GM12878 (cell line): ENCODE measurements around the gene SRCAP. TPM values are rescaled to one million over a fixed set of nuclear protein-coding genes. Genes with fewer than 3 reads are reported as not detected.
A peak's percentile ranks its signal among the peaks of the same experiment; 100 is the strongest.

Experiments used
- ATAC-seq: fragments of 200-7000 bp; cut with Tn5 transposase; 3 replicates; pipeline ENCODE4 v1.9.1; 2020; ENCODE audit warnings: mild to moderate bottlenecking, moderate library complexity
- BruUV-seq: library from RNA; stranded (reverse); fragments of 400-500 nt; replicated peaks from 2 replicates; lab custom pipeline; 2021; lab: Mats Ljungman, UMichigan
- CTCF ChIA-PET: fragments of 300-600 bp; sonication (Branson Sonifier 250); formaldehyde crosslinking; extraction: SDS; loops from one replicate; lab custom pipeline; 2021; ENCODE audit warnings: inconsistent platforms; lab: Yijun Ruan, JAX
- POLR2A ChIA-PET: fragments of 350-600 bp; formaldehyde crosslinking; extraction: SDS; loops from one replicate; lab custom pipeline; 2021; ENCODE audit warnings: inconsistent platforms; lab: Charles Lee
- RAD21 ChIA-PET: fragments of 300-600 bp; sonication (Branson Sonifier 250); formaldehyde crosslinking; loops from one replicate; lab custom pipeline; 2023; ENCODE audit warnings: antibody characterized with exemption; ENCODE audit not compliant: unreplicated experiment; lab: Charles Lee
- SMC1A ChIA-PET: fragments of 300-600 bp; sonication (Branson Sonifier 250); formaldehyde crosslinking; loops from one replicate; lab custom pipeline; 2023; ENCODE audit not compliant: unreplicated experiment, uncharacterized antibody; lab: Charles Lee
- DNase-seq: peaks from one replicate; pipeline ENCODE4 v3.0.0-alpha.2; 2011; ENCODE audit warnings: low read depth, low spot score
- FAIRE-seq: peaks from 3 replicates; lab custom pipeline; 2011; peaks lifted over from hg19 to GRCh38; lab: Jason Lieb, UNC
- H2AFZ ChIP-seq: 2 replicates; pipeline ENCODE4 v1.6.0; 2011; ENCODE audit warnings: low read depth, low read length, control low read depth; ENCODE audit not compliant: control insufficient read depth
- H3K27ac ChIP-seq: 2 replicates; pipeline ENCODE4 v1.5.1; 2011; ENCODE audit warnings: control low read depth; ENCODE audit not compliant: control insufficient read depth, insufficient read depth
- H3K27me3 ChIP-seq, 2 experiments: replicated peaks in 1 of 2; 2 replicates each; pipeline versions ENCODE4 v1.6.0 to v1.6.1; 2011; ENCODE audit warnings: low read length in 1 of 2; ENCODE audit not compliant: control insufficient read depth in 2 of 2, insufficient read depth in 2 of 2
- H3K36me3 ChIP-seq, 2 experiments: 2 replicates each; pipeline ENCODE4 v1.5.1; 2011; ENCODE audit warnings: low read length in 1 of 2; ENCODE audit not compliant: control insufficient read depth in 2 of 2, insufficient read depth in 2 of 2
- H3K4me1 ChIP-seq: 2 replicates; pipeline ENCODE4 v1.6.1; 2011; ENCODE audit warnings: mild to moderate bottlenecking, low read length, moderate library complexity, mixed read lengths; ENCODE audit not compliant: control insufficient read depth, insufficient read depth
- H3K4me2 ChIP-seq: 2 replicates; pipeline ENCODE4 v1.6.0; 2011; ENCODE audit warnings: control low read depth; ENCODE audit not compliant: control insufficient read depth, insufficient read depth
- H3K4me3 ChIP-seq: fragments of 200-600 bp; sonication (generic); 2 replicates; pipeline ENCODE4 v1.5.1; 2016
- H3K79me2 ChIP-seq: 2 replicates; pipeline ENCODE4 v1.6.0; 2011; ENCODE audit warnings: low read length; ENCODE audit not compliant: control insufficient read depth, insufficient read depth
- H3K9ac ChIP-seq: 2 replicates; pipeline ENCODE4 v1.8.0; 2011; ENCODE audit warnings: low read length, control low read depth, mixed read lengths; ENCODE audit not compliant: control insufficient read depth, insufficient read depth
- H3K9me3 ChIP-seq: replicated peaks from 3 replicates; pipeline ENCODE4 v1.5.1; 2011; ENCODE audit warnings: mild to moderate bottlenecking, low read length; ENCODE audit not compliant: control insufficient read depth, insufficient read depth
- H4K20me1 ChIP-seq: 2 replicates; pipeline ENCODE4 v1.6.0; 2011; ENCODE audit not compliant: control insufficient read depth, insufficient read depth
- ASH2L ChIP-seq: fragments of 300-600, 200-600 bp; sonication (generic); IDR thresholded peaks from 2 replicates; pipeline ENCODE4 v1.6.1; 2017; ENCODE audit warnings: low read depth, mild to moderate bottlenecking, borderline replicate concordance
- ATF2 ChIP-seq: IDR thresholded peaks from 2 replicates; pipeline ENCODE4 v1.6.1; 2012; ENCODE audit warnings: low read length, inconsistent platforms
- BHLHE40 ChIP-seq, 2 experiments: fragments of 450-650 bp in 1 of 2; IDR thresholded peaks; 2 replicates each; pipeline ENCODE4 v1.6.1; 2011 to 2017; ENCODE audit warnings: low read depth in 2 of 2, borderline replicate concordance in 1 of 2, improper control_type of control experiment in 1 of 2, low read length in 1 of 2, mild to moderate bottlenecking in 1 of 2
- CEBPB ChIP-seq, 2 experiments: fragments of 150-350 bp in 1 of 2; IDR thresholded peaks; 2 replicates each; pipeline ENCODE4 v1.6.1; 2012 to 2014; ENCODE audit warnings: low read depth in 2 of 2, low read length in 2 of 2, borderline replicate concordance in 1 of 2, inconsistent platforms in 1 of 2
- CREM ChIP-seq: IDR thresholded peaks from 2 replicates; pipeline ENCODE4 v1.6.1; 2014; ENCODE audit warnings: antibody characterized with exemption, low read depth
- FOXM1 ChIP-seq: IDR thresholded peaks from 2 replicates; pipeline ENCODE4 v1.6.1; 2012; ENCODE audit warnings: low read depth, mild to moderate bottlenecking, inconsistent platforms, low read length, moderate library complexity
- GABPA ChIP-seq: IDR thresholded peaks from 2 replicates; pipeline ENCODE4 v1.6.1; 2014; ENCODE audit warnings: antibody characterized with exemption, low read depth, mild to moderate bottlenecking, inconsistent platforms
- GATAD2B ChIP-seq: fragments of 450-650 bp; conservative IDR thresholded peaks from 2 replicates; pipeline ENCODE4 v1.6.1; 2017; ENCODE audit warnings: low read depth, mild to moderate bottlenecking, moderate library complexity
- MTA3 ChIP-seq: IDR thresholded peaks from 2 replicates; pipeline ENCODE4 v1.6.1; 2012; ENCODE audit warnings: low read length, inconsistent platforms, borderline replicate concordance
- NFXL1 ChIP-seq: fragments of 450-650 bp; IDR thresholded peaks from 2 replicates; pipeline ENCODE4 v1.6.1; 2017; ENCODE audit warnings: antibody characterized with exemption, mild to moderate bottlenecking, borderline replicate concordance
- POLR2AphosphoS2 ChIP-seq: IDR thresholded peaks from 2 replicates; pipeline ENCODE4 v1.6.1; 2011; ENCODE audit warnings: low read depth, mild to moderate bottlenecking, low read length, improper control_type of control experiment, moderate library complexity
- POLR2AphosphoS5 ChIP-seq: IDR thresholded peaks from 2 replicates; pipeline ENCODE4 v1.6.1; 2011; ENCODE audit warnings: mild to moderate bottlenecking, low read length, inconsistent platforms
- RFX5 ChIP-seq: IDR thresholded peaks from 2 replicates; pipeline ENCODE4 v1.6.1; 2011; ENCODE audit warnings: low read depth, low read length, improper control_type of control experiment
- SMC3 ChIP-seq: IDR thresholded peaks from 2 replicates; pipeline ENCODE4 v1.6.1; 2011; ENCODE audit warnings: low read length, improper control_type of control experiment, borderline replicate concordance
- SUZ12 ChIP-seq: fragments of 200-600 bp; sonication (generic); IDR thresholded peaks from one replicate; pipeline ENCODE4 v1.6.1; 2018; ENCODE audit warnings: antibody characterized with exemption, mild to moderate bottlenecking; ENCODE audit not compliant: unreplicated experiment
- ZNF384 ChIP-seq: IDR thresholded peaks from 2 replicates; pipeline ENCODE4 v1.6.1; 2012; ENCODE audit warnings: low read depth, mild to moderate bottlenecking, low read length, improper control_type of control experiment, borderline replicate concordance
- WGBS: methylation state at CpG from one replicate; pipeline ENCODE4 v1.1.6; 2016; ENCODE audit warnings: low lambda C conversion rate; ENCODE audit not compliant: insufficient replicate concordance, insufficient coverage; ENCODE audit errors: missing lambda C conversion rate; 5-methylcytosine and 5-hydroxymethylcytosine counted together
- in situ Hi-C: fragments of 300-500 bp; cut with MboI; formaldehyde crosslinking; loops from 9 replicates; pipeline ENCODE4 v1.14.3; 2018; ENCODE audit warnings: mixed read lengths
- intact Hi-C: fragments of 100-400 bp; cut with micrococcal nuclease; formaldehyde crosslinking; loops from one replicate; pipeline ENCODE4 v1.14.2; 2022; ENCODE audit not compliant: unreplicated experiment
- polyA plus RNA-seq, 11 experiments: library from polyadenylated mRNA; depleted of rRNA in 4 of 11; unstranded in 6 of 11; stranded (reverse) in 5 of 11; fragments of >200 nt; fragmentation: Nextera tagmentation in 4 of 11; fragmentation: Illumina TruSeq in 1 of 11; extraction: Ambion mirVana in 4 of 11; extraction: Trizol in 1 of 11; gene quantifications; 1 replicate in 1 of 11; 2 replicates in 10 of 11; pipeline versions ENCODE4 v1.2.1 to v1.2.3, GENCODE V29; 2011 to 2016; ENCODE audit warnings: inconsistent platforms in 2 of 11, missing spikeins in 2 of 11, low read depth in 1 of 11
- total RNA-seq, 4 experiments: library from RNA; depleted of rRNA in 3 of 4; stranded (reverse); fragments of >200 nt in 3 of 4; fragmentation: Illumina TruSeq in 1 of 4; extraction: Trizol in 1 of 4; gene quantifications; 2 replicates each; pipeline versions ENCODE4 v1.2.1 to v1.2.3, GENCODE V29; 2013 to 2021

Gene SRCAP
- total and polyA plus RNA-seq, 10 of the 15 experiments (the other 5 are each of a cell fraction or from before 2014, with no cell fraction given), result 0.24 to 58.4 (median 11.6) TPM

- no peaks in the 10 kb centered on the region for H3K9me3 ChIP-seq
- TF ChIP-seq SMC3 (no peak), GABPA (no peak), MTA3 (no peak), BHLHE40 (IDR thresholded peaks at IDR 0.05; ENCODE audit: borderline replicate concordance in 1 of 2, low read depth in 2 of 2, low read length in 1 of 2) (no peak), RFX5 (no peak), CREM (no peak), POLR2AphosphoS2 (no peak), GATAD2B (no peak), ATF2 (no peak), NFXL1 (no peak), FOXM1 (no peak), CEBPB (IDR thresholded peaks at IDR 0.05; ENCODE audit: borderline replicate concordance in 1 of 2, low read depth in 2 of 2, low read length in 2 of 2) (no peak), POLR2AphosphoS5 (no peak), ASH2L (no peak), ZNF384 (no peak), SUZ12 (no peak)
- no peaks in the 10 kb centered on the region for H3K4me1 ChIP-seq
- POLR2A ChIA-PET, result no interaction called here
- BruUV-seq, result no TSS peak
- no peak overlapping the region for H3K4me3 ChIP-seq
- no peaks in the 10 kb centered on the region for H3K79me2 ChIP-seq
- CTCF ChIA-PET, result interaction anchor here (1.6 kb wide), 1 partner anchor 116 kb away, joined by 3 read pairs; no protein-coding TSS in a partner anchor
- peak overlapping the region; percentile 59; the same call in 1 of the 2 replicates for H3K4me2 ChIP-seq
- RAD21 ChIA-PET, result no interaction called here
- H3K9ac ChIP-seq, result no peak overlapping the region
- H4K20me1 ChIP-seq, result no peaks in the 10 kb centered on the region
- in situ Hi-C loops (no loop called here), intact Hi-C loops (no loop called here)
- WGBS, result 43% methylated on average over 7 of the region's 7 CpGs
- FAIRE-seq (no peak), ATAC-seq (no peak), DNase-seq (no peak)
- SMC1A ChIA-PET, result interaction anchor here (1.7 kb wide), 1 partner anchor 28 kb away, joined by 3 read pairs; no protein-coding TSS in a partner anchor
- peaks cover 0 to 3% of the 10 kb centered on the region in 2 experiments; a peak in 2 of 4 replicates for H3K27me3 ChIP-seq
- no peak overlapping the region for H2AFZ ChIP-seq
- no peaks in the 10 kb centered on the region for H3K36me3 ChIP-seq
- H3K27ac ChIP-seq, result no peak overlapping the region
These were observed 86.4 kb downstream of the SRCAP start for GRCh38 chr16:30785126-30786106.
